ENCODE measurements around the gene RTL5.

RTL5 gene

DNA sequence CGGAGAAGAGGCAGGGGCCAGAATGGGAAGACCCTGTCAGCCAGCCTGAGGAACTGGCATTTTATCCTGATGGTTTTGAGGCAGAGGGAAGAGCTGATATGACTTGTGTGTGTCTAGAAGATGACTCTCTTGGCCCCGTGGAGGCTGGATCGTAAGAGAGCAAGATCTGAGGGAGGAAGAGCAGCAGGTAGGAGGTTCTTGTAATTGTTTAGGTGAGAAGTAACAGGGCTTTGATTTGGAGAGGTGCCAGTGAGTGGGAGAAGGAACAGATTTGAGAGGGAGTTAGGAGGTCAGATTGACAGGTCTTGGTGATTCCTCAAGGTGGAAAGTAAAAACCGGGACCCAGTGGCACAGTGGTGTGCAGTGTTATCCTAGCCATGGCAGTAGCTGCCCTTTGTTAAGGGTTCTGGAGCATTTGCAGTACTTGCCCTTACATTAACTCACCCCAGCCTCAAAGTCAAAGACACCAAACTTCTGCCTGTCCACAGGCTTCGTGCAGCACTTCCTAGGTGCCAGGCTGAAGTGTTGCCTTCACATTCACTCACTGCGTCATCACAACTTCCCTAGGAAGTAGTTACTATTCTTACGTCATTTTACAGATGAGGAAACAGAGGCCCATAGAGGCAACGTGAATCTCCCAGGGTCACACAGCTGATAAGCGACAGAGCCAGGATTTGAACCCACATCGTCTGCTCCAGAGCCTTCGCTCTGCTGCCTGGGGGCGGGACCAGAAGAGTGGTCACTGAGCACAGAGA is 23.7 kb downstream of the RTL5 start:
- DNase-seq (ENCODE audit: low spot score) = no peak

DNA sequence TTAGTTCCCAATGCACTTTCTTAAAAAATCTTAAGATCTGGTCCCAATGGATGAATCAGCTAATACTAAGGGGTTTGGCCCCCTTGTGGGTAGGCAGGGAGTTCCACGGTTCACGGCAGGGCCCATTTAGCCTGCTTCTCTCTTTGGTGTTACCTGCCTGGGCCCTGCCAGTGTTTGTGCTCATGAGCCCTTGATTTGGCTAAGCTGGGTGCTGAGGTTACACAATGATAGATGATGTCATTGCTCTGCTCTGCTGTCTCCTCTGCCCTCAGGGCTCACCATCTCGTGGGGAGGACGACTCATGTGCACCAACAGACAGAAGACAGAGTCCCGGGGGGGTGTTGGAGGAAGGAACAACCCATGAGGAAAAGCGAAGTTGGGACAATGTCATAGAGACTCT is 24.4 kb downstream of the RTL5 start:
- no peak for DNase-seq (ENCODE audit: low spot score)

- peak; percentile 71 for DNase-seq (ENCODE audit: low spot score)
Observed at GRCh38 chrX:72105436-72105835, 26.3 kb downstream of the RTL5 start.

- no peak for DNase-seq (ENCODE audit: low spot score)
Observed at GRCh38 chrX:72102760-72103159, 29.0 kb downstream of the RTL5 start.

GRCh38 chrX:72102126-72102525 is 29.6 kb downstream of the RTL5 start:
- DNase-seq (ENCODE audit: low spot score) = no peak

DNA sequence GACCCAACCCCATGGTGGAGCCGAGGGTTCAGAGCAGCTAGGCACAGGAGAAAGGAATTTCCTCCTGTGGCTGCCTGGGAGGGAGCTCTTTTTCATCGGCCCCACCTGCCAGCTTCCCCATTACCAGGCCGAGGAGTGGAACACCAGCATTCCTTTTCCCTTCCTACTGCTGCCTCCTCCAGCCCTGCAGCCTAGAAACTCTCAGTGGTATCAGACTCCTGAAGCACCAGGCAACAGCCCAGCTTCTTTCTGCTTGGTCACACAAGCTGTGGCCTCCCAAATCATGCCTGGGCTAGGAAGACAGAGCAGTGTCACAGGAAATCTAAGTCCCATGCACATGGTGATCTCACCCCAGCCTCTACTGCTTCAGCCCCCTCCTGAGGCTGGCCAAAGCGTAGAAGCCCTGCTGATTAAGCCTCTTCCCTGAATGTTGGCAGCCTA is 30.1 kb downstream of the RTL5 start:
- DNase-seq (ENCODE audit: low spot score) = no peak

DNA sequence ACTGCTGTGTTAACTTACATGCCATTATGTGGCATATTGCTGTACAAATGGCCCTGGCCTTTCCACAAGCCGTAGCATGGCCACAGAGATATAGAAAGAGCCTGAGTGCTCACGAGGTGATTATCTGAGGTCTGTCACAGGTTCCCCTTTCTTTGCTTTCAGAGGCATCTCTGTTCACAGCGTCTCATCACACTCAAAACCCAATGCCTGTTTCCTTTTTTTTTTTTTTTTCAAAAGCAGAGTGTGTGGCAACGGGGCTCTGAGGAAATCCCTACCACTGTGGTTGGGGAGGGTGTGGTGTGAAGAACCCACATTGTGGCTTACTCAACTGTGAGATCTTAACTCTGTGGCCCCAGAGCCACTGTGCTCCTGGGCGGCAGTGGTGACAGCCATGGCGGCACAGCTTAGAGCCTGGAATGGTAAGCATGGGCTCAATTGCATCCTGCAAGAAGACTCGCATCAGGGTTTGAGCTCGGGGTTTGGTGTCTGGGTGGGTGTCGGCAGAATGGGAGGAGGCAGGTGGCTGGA is 30.8 kb downstream of the RTL5 start:
- peak; percentile 78 for DNase-seq (ENCODE audit: low spot score)

DNA sequence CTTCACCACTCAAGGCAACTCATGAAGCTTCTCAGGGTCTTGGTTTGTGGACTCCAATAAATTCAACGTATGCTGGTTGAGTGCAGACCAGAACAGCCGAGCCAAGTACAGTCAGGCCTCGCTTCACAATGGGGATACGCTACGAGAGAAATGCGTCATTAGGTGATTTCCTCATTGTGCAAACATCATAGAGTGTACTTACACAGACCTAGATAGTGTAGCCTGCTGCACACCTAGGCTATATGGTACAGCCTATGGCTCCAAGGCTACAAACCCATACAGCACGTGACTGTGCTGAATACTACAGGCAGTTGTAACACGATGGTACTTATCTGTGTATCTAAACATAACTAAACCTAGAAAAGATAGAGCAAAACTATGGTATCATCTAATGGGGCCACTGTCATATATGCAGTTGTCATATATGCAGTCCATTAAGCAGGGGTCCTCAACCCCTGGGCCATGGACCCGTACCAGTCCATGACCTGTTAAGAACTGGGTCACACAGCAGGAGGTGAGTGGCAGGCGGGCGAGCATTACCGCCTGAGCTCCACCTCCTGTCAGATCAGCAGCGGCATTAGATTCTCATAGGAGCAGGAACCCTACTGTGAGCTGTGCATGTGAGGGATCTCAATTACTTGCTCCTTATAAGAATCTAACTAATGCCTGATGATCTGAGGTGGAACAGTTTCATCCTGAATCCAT is 31.5 kb downstream of the RTL5 start:
- DNase-seq (ENCODE audit: low spot score) = peak; percentile 14

DNA sequence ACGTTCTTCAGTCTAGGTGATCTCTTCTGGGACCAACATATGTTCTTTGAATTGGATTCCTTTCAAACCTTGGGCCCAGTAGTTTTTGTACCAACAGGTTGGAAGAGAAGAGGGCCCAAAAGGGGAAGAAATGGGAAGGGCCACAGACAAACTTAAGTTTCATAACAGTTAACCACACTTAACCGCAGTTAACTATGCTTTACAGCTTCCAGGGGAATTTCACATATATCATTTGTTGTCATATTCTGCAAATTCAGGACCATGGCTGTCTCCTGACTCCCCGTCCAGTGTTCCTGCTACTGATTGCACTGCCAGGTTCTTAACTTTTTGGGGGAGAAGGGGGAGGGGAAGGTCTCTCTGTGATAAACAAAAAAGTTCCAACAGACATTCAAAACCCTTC is 34.6 kb downstream of the RTL5 start:
- DNase-seq (ENCODE audit: low spot score) = no peak

- no peak for DNase-seq (ENCODE audit: low spot score)
Observed at GRCh38 chrX:72095370-72095769, 36.3 kb downstream of the RTL5 start.

GRCh38 chrX:72094894-72095293 is 36.8 kb downstream of the RTL5 start:
- DNase-seq (ENCODE audit: low spot score) = peak; percentile 71

GRCh38 chrX:72089254-72089653 is 42.5 kb downstream of the RTL5 start:
- DNase-seq (ENCODE audit: low spot score) = no peak

DNA sequence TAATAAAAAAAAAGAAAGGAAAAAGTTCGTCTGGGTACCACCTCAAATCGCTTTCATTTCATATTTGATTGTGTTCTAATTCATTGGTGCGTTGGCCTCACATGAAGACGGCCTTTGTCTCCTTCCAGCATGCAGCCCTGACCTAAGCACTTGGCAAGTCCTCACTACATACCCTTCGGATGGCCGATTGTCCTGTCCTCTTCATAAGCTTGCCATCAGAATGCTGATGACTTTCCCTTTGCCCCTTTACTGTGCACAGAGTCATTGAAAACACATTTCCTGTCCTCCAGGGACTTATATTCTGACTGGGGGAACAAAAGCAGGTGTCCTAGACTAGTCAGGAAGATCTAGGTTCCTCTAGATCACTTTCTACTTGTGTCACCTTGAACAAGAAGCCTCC is 43.0 kb downstream of the RTL5 start:
- no peak for DNase-seq (ENCODE audit: low spot score)

DNA sequence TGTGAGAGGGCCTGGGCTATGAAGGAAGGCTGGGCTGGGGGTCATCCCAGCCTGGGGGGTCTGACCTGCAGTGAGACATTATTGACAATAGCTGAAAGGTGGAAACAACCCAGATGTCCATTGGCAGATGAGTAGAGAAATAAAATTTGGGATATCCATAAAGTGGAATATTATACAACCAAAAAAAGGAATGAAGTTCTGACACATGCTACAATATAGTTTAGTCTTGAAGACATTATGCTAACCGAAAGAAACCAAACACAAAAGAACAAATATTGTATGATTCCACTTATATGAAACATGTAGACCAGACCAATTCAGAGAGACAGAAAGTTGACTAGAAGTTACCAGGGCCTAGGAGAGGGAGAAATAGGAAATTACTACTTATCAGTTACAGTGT is 44.7 kb downstream of the RTL5 start:
- DNase-seq (ENCODE audit: low spot score) = no peak

DNA sequence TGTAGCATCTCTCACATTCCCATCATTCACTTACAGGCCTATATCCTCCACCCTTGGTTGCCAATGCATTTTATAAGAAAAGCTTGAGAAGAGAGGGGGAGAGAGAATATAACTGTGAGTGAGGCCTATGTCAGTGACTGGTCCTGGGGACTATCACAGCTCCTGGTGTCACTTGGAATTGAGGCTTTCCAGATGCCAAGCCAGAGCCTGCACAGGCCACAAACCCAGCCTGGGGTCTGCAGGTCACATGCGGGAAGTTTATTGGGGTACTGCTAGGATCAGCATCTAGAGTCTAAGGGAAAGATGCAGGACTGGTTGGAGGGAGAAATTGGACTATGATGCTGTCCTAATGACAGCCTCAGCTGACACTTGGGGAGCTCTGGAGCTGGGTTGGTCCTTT is 47.6 kb downstream of the RTL5 start:
- DNase-seq (ENCODE audit: low spot score) = no peak

DNA sequence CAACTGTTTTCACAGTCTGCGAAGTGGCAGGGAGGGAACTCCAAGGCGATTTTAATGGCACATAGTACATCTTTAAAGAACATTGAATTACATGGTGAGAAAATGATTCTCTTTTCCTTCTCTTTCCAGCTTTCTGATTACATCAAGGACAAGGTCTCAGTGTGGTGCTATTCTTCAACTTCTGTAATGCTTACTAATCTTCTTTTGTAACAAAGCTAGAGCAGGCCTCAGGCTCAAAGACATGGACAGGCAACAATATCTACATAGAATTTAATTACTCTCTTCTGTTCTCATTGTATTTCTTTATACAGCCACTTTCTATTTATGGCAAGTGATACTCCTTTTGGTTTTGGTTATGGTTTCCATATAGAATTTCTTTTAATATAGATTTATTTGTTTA is 48.4 kb downstream of the RTL5 start:
- DNase-seq (ENCODE audit: low spot score) = no peak

DNA sequence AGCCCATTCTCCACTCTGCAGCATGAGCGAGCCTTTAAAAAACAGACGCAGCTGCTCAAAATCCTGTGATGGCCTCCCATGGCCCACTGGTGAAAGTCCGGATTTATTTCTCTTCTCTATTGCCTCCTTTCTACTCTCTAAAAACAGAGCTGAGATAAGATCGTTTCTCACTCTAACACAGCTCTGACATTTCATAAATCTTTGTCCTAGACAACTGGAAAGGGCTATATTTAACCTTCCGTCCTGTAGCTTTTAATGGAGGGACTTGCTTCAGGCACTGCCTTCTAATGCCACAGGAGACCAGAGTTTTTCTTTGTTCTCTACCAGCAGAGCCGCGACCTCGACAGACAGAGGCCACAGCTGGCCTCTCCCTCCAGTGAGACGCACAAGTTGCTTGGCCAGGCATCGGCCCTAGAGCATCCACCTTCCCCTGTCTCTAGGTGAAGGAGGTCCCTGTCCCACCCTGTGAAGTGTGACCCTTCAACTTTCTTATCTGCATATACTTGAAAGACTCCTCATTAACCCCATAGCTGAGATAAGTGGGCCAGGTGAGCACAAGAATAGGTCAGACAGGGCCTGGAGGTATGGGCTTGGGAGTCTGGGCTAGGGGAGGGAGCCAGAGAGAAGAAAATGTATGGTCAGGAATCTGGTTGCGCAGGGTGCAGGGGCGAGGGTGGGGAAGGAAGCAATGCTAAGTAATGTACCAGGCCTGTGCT is 50.0 kb downstream of the RTL5 start:
- DNase-seq (ENCODE audit: low spot score) = no peak

GRCh38 chrX:72080800-72081199 is 50.9 kb downstream of the RTL5 start:
- DNase-seq (ENCODE audit: low spot score) = no peak

DNA sequence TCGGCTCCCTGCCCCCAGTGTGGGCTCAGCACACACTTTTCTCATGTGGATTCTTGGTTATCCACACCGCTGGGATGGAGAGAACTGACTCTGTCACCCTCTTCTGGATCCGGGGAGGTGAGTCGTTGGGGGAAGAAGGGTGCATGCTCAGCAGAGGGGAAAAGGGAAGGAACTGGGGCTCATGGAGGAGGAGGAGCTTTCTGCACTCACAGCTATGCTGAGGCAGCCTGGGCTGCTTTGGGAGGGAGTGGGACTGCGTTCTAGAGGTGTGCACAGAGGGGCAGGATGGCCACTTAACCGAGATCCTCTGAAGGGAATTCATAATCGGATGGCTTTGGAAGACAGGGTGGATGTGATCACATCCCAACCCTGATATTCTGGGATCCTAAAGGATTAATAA is 51.6 kb downstream of the RTL5 start:
- no peak for DNase-seq (ENCODE audit: low spot score)

GRCh38 chrX:72079607-72080006 is 52.1 kb downstream of the RTL5 start:
- DNase-seq (ENCODE audit: low spot score) = no peak

- no peak for DNase-seq (ENCODE audit: low spot score)
Observed at GRCh38 chrX:72078411-72078810, 53.3 kb downstream of the RTL5 start.

Data from CD4-positive, alpha-beta T cell treated with Interleukin-6 at 100 ng/mL for 8 hours (primary cell).